RWPE2 (cell line): ENCODE data around the gene TCEA2.
A peak's percentile ranks its signal among the peaks of the same experiment; 100 is the strongest.

Experiments
- ATAC-seq: fragments of 200-7000 bp; cut with Tn5 transposase; 3 replicates; pipeline ENCODE4 v1.9.1; 2021; ENCODE audit warnings: low read depth
- DNase-seq: peaks from one replicate; pipeline ENCODE4 v3.0.0-alpha.2; 2020; ENCODE audit warnings: low spot score
- H3K27ac ChIP-seq: fragments of 450-650 bp; 2 replicates; pipeline ENCODE4 v1.5.1; 2017; ENCODE audit warnings: mild to moderate bottlenecking; ENCODE audit not compliant: poor library complexity, severe bottlenecking
- H3K27me3 ChIP-seq: fragments of 250-450 bp; sonication (Bioruptor Pico); 2 replicates; pipeline ENCODE4 v1.5.1; 2021; ENCODE audit warnings: mild to moderate bottlenecking, moderate library complexity; ENCODE audit not compliant: insufficient read depth, poor library complexity, severe bottlenecking
- H3K36me3 ChIP-seq: fragments of 250-450 bp; sonication (Bioruptor Pico); 2 replicates; pipeline ENCODE4 v1.5.1; 2020; ENCODE audit warnings: low read depth, mild to moderate bottlenecking, moderate library complexity
- H3K4me1 ChIP-seq: fragments of 250-450 bp; sonication (Bioruptor Pico); 2 replicates; pipeline ENCODE4 v1.5.1; 2021; ENCODE audit warnings: mild to moderate bottlenecking, moderate library complexity; ENCODE audit not compliant: insufficient read depth, poor library complexity, severe bottlenecking
- H3K4me3 ChIP-seq: fragments of 250-450 bp; sonication (Bioruptor Pico); 2 replicates; pipeline ENCODE4 v1.5.1; 2021; ENCODE audit warnings: mild to moderate bottlenecking, moderate library complexity; ENCODE audit not compliant: severe bottlenecking
- H3K9me3 ChIP-seq: fragments of 250-450 bp; sonication (Bioruptor Pico); 2 replicates; pipeline ENCODE4 v1.5.1; 2021; ENCODE audit warnings: mild to moderate bottlenecking, moderate library complexity; ENCODE audit not compliant: severe bottlenecking
- TF ChIP-seq, protein P1 (sequence below): fragments of 450-650 bp; IDR thresholded peaks from one replicate; pipeline ENCODE4 v1.5.1; 2017; ENCODE audit warnings: mild to moderate bottlenecking, moderate library complexity; ENCODE audit not compliant: poor library complexity, severe bottlenecking

The TCEA2 gene

DNA sequence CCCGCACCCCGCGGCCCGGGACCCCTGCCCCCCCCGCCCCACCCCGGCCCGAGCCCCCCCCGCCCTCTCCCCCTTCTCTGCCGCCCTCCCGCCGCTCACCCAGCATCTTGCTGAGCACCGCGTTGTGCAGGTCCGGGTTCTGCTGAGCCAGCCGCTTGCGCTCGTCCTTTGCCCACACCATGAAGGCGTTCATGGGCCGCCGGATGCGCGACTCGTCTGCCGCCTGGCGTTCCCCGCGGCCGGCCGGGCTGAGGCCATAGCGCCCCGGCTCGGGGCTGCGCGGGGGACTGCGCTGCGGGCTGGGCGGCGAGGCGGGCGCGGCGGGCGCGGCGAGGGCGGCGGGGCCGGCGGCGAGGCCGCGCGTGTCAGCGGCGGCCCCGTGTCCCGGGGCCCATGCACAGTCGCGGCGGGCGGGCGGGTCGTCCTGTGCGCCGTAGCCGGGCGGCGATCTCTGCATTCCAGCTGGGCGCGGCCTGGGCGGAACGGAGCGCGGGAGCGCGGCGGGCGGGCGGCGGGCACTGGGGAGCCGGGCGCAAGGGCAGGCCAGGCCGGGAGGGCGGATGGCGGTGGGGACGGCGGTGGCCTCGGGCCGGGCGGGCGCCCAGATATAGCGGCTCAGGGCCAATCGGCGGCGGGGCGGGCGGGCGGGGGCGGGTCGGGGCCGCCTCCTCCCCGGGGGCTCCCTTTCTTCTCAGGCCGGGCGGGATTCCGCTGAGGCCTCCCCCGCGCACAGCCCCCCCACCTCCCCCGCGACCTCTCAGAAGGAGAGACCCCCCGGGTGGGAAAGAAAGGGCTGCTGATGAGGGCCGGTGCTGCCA, 13.7 kb upstream of the TCEA2 start, which contains the start of gene SOX18:
Gene SOX18 (minus strand): TSS at position 580 of the 818 bp plus-strand sequence. CDS start 123 bp downstream, at position 457.
- DNase-seq, result no peak
- peak; percentile 20 for ATAC-seq
- H3K4me3 ChIP-seq, result peak within 1 kb of the TSS; percentile 7

DNA sequence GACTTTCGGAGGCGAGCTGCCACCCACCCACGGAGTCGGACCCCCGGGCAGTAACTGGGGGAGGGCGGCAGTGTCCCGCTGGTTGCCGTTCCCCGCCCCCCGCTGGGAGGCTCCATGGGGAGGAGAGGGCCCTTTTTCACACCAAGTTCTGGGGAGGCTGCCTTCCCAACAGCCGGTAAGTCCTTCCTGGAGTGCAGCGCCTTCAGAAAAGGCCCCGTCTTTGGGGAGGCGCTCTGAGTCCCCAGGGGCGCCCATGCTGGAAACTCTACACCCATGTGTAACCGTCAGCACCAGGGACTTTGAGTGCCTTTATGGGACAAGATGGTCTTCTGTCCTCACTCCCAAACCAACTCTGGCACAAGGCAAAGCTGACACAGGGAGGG, 13.1 kb upstream of the TCEA2 start:
- ATAC-seq, result no peak
- peaks cover 3% of the 10 kb centered on the region for H3K4me1 ChIP-seq
- H3K36me3 ChIP-seq, result no peaks in the 10 kb centered on the region
- H3K27ac ChIP-seq, result no peak overlapping the region
- no peaks in the 10 kb centered on the region for H3K9me3 ChIP-seq
- DNase-seq, result no peak
- TF ChIP-seq, protein P1, sequence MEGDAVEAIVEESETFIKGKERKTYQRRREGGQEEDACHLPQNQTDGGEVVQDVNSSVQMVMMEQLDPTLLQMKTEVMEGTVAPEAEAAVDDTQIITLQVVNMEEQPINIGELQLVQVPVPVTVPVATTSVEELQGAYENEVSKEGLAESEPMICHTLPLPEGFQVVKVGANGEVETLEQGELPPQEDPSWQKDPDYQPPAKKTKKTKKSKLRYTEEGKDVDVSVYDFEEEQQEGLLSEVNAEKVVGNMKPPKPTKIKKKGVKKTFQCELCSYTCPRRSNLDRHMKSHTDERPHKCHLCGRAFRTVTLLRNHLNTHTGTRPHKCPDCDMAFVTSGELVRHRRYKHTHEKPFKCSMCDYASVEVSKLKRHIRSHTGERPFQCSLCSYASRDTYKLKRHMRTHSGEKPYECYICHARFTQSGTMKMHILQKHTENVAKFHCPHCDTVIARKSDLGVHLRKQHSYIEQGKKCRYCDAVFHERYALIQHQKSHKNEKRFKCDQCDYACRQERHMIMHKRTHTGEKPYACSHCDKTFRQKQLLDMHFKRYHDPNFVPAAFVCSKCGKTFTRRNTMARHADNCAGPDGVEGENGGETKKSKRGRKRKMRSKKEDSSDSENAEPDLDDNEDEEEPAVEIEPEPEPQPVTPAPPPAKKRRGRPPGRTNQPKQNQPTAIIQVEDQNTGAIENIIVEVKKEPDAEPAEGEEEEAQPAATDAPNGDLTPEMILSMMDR, result no peak
- H3K27me3 ChIP-seq, result peaks cover 49% of the 10 kb centered on the region
- no peak overlapping the region for H3K4me3 ChIP-seq

More for the DNA sequence above, 13.7 kb upstream of the TCEA2 start, which contains the start of gene SOX18:
- TF ChIP-seq, protein P1, result peak; percentile 21
- Histone ChIP-seq H3K4me1 (peaks cover 9% of the 10 kb centered on the region), H3K27ac (no peak within 1 kb of the TSS), H3K9me3 (no peaks in the 10 kb centered on the region), H3K36me3 (no peaks in the 10 kb centered on the region), H3K27me3 (peaks cover 49% of the 10 kb centered on the region)

DNA sequence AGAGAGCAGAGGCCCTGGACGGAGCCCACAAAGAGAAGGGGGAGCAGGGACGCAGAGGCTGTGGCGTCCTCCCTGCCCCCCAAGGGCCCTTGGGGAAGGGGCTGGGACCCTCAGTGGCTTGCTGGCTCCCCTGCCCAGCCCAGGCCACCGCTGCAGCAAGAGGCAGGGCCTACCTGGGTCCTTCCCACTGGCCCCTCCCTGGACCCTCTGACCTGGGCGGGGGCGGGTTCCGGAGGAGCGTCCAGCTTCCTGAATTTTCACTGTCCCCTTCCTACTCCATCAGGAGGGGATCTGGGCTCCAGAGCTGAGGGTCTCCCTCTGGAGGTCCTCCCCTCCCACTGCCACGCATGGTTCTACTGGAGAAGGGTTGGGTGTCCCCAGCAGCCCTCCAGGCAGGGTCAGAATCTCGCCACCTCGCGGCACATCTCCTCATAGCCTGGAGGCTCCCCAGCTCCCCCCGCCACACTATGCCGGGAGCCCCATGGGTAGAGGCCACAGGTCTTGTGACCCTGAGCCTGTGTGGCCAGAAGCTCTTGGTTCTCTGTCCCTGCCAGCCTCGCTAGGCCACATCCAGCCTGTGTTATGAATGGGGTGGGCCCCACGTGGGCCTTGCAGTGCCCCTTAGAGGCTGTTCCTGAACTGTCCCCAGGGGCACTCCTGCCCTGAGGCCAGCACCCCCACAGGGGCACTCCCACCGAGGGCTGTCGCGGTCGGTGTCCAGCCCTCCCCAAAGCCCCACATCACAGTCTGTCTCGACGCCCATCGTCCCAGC, 12.6 kb upstream of the TCEA2 start:
- Histone ChIP-seq H3K4me3 (no peak overlapping the region), H3K9me3 (no peaks in the 10 kb centered on the region), H3K27me3 (peaks cover 49% of the 10 kb centered on the region), H3K36me3 (no peaks in the 10 kb centered on the region), H3K4me1 (no peaks in the 10 kb centered on the region), H3K27ac (no peak overlapping the region)
- DNase-seq (no peak), ATAC-seq (no peak)
- TF ChIP-seq, protein P1, result no peak

DNA sequence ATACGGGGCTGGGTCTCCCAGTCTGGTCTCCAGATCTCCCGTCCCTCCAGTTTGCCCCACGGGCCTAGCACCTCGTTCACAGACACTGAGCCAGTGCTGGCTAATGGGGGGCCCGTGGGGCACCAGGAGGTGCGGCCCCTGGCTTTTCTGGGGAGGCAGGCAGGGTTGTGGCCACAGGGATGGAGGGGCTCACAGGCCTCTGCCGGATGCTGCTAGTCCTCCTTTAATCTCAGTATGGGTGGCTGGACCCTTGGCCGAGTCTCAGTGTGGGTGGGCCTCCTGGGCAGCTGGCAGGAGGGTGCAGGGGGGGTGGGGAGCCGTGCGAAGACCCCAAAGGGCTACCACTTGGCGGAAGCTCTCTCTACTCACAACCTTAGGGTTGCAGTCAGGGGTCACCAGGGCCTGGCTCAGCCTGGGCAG, 12.0 kb upstream of the TCEA2 start:
- Histone ChIP-seq H3K27me3 (peaks cover 47% of the 10 kb centered on the region), H3K4me3 (no peak overlapping the region), H3K9me3 (no peaks in the 10 kb centered on the region), H3K4me1 (no peaks in the 10 kb centered on the region), H3K27ac (no peak overlapping the region), H3K36me3 (no peaks in the 10 kb centered on the region)
- ATAC-seq (no peak), DNase-seq (no peak)
- TF ChIP-seq, protein P1, result no peak
